Keratinocyte (primary cell): ENCODE data around the gene MALRD1. TPM values are rescaled to one million over a fixed set of nuclear protein-coding genes. Genes with fewer than 3 reads are reported as not detected.

ENCODE experiments used
- DNase-seq: peaks from one replicate; pipeline ENCODE4 v3.0.0-alpha.2; 2011; ENCODE audit warnings: low read depth, missing footprints, low spot score
- FAIRE-seq: peaks from 2 replicates; lab custom pipeline; 2011; peaks lifted over from hg19 to GRCh38; lab: Jason Lieb, UNC
- H2AFZ ChIP-seq: 2 replicates; pipeline ENCODE4 v1.6.0; 2012; ENCODE audit warnings: low read length, control low read depth, inconsistent platforms; ENCODE audit not compliant: control insufficient read depth
- H3K27ac ChIP-seq: 2 replicates; pipeline ENCODE4 v1.5.1; 2011; ENCODE audit warnings: low read length; ENCODE audit not compliant: control insufficient read depth, insufficient read depth
- H3K27me3 ChIP-seq: 3 replicates; pipeline ENCODE4 v1.6.0; 2011; ENCODE audit warnings: low read length; ENCODE audit not compliant: control insufficient read depth, insufficient read depth; ENCODE audit errors: extremely low read depth
- H3K36me3 ChIP-seq, 2 experiments: 2 replicates in 1 of 2; 3 replicates in 1 of 2; pipeline ENCODE4 v1.5.1; 2011; ENCODE audit warnings: low read length in 2 of 2, mild to moderate bottlenecking in 1 of 2; ENCODE audit not compliant: control insufficient read depth in 2 of 2, insufficient read depth in 2 of 2; ENCODE audit errors: extremely low read depth in 1 of 2
- H3K4me1 ChIP-seq: 3 replicates; pipeline ENCODE4 v1.5.1; 2011; ENCODE audit warnings: low read length; ENCODE audit not compliant: control insufficient read depth, insufficient read depth; ENCODE audit errors: extremely low read depth
- H3K4me2 ChIP-seq: 3 replicates; pipeline ENCODE4 v1.6.0; 2011; ENCODE audit warnings: low read depth, low read length; ENCODE audit not compliant: control insufficient read depth, insufficient read depth; ENCODE audit errors: extremely low read depth
- H3K4me3 ChIP-seq, 3 experiments: fragments of 200-600 bp in 1 of 3; sonication (generic) in 1 of 3; 2 replicates in 2 of 3; 3 replicates in 1 of 3; pipeline ENCODE4 v1.5.1; 2011 to 2016; ENCODE audit warnings: low read length in 3 of 3, mild to moderate bottlenecking in 3 of 3, control low read depth in 2 of 3, inconsistent platforms in 1 of 3, low read depth in 1 of 3, mixed read lengths in 1 of 3, mixed run types in 1 of 3, moderate library complexity in 1 of 3; ENCODE audit not compliant: control insufficient read depth in 2 of 3, insufficient read depth in 2 of 3; ENCODE audit errors: extremely low read depth in 1 of 3
- H3K79me2 ChIP-seq: 2 replicates; pipeline ENCODE4 v1.6.0; 2012; ENCODE audit warnings: low read length; ENCODE audit not compliant: control insufficient read depth, insufficient read depth
- H3K9ac ChIP-seq: 3 replicates; pipeline ENCODE4 v1.6.0; 2011; ENCODE audit warnings: low read length; ENCODE audit not compliant: control insufficient read depth, insufficient read depth; ENCODE audit errors: extremely low read depth
- H3K9me1 ChIP-seq: 3 replicates; pipeline ENCODE4 v1.6.0; 2011; ENCODE audit warnings: low read length; ENCODE audit not compliant: control insufficient read depth, insufficient read depth; ENCODE audit errors: extremely low read depth
- H3K9me3 ChIP-seq: 2 replicates; pipeline ENCODE4 v1.5.1; 2012; ENCODE audit warnings: low read depth, low read length; ENCODE audit not compliant: control insufficient read depth
- H4K20me1 ChIP-seq: 3 replicates; pipeline ENCODE4 v1.6.0; 2011; ENCODE audit warnings: low read length; ENCODE audit not compliant: control insufficient read depth, insufficient read depth; ENCODE audit errors: extremely low read depth
- CTCF ChIP-seq, 3 experiments: IDR thresholded peaks in 1 of 3; conservative IDR thresholded peaks in 1 of 3; optimal IDR thresholded peaks in 1 of 3; 2 replicates in 2 of 3; 3 replicates in 1 of 3; pipeline versions ENCODE3 to v1.5.1; 2011; ENCODE audit warnings: low read length in 3 of 3, mild to moderate bottlenecking in 3 of 3, moderate library complexity in 2 of 3, control low read depth in 1 of 3, inconsistent platforms in 1 of 3; ENCODE audit not compliant: insufficient read depth in 2 of 3; ENCODE audit errors: extremely low read depth in 1 of 3
- EZH2 ChIP-seq: IDR thresholded peaks from one replicate; pipeline ENCODE4 v1.6.1; 2012; ENCODE audit warnings: inconsistent platforms, mild to moderate bottlenecking, low read length, moderate library complexity
- dilution Hi-C: fragments of 300-500 bp; cut with MboI; formaldehyde crosslinking; loops from one replicate; pipeline ENCODE4 v1.7.0; 2020; ENCODE audit warnings: low sequenced_read_pairs; ENCODE audit not compliant: extremely low pct_ligation_motif_present
- polyA plus RNA-seq, 5 experiments: library from polyadenylated mRNA; depleted of rRNA in 3 of 5; stranded (reverse) in 3 of 5; stranded (forward) in 1 of 5; unstranded in 1 of 5; fragments of >200 nt; gene quantifications; 1 replicate in 1 of 5; 2 replicates in 3 of 5; 3 replicates in 1 of 5; pipeline versions ENCODE4 v1.2.1 to v1.2.3, GENCODE V29; 2011 to 2012; ENCODE audit warnings: missing spikeins in 2 of 5, low read depth in 1 of 5, low replicate concordance in 1 of 5

Gene MALRD1
- polyA plus RNA-seq, 1 donor (not counting 4 experiments of a cell fraction or from before 2014, with no cell fraction given): not detected

GRCh38 chr10:19097151-19097550, 48.5 kb downstream of the MALRD1 start:
- FAIRE-seq: no peak
- Histone ChIP-seq H2AFZ (no peak overlapping the region), H3K9me3 (no peaks in the 10 kb centered on the region), H3K4me3 (no peak overlapping the region), H3K9ac (no peak overlapping the region), H3K27ac (no peak overlapping the region), H4K20me1 (no peaks in the 10 kb centered on the region), H3K79me2 (no peaks in the 10 kb centered on the region), H3K4me2 (no peak overlapping the region), H3K36me3 (no peaks in the 10 kb centered on the region), H3K9me1 (no peaks in the 10 kb centered on the region), H3K4me1 (no peaks in the 10 kb centered on the region), H3K27me3 (no peaks in the 10 kb centered on the region)
- no peak for TF ChIP-seq CTCF (optimal IDR thresholded peaks at IDR 0.05 in 1 of 3, IDR thresholded peaks at IDR 0.05 in 1 of 3, conservative IDR thresholded peaks at IDR 0.05 in 1 of 3; ENCODE audit: extremely low read depth in 1 of 3, insufficient read depth in 2 of 3, low read length in 3 of 3)
- DNase-seq: no peak
- dilution Hi-C loops: no loop called here

GRCh38 chr10:19098803-19099202, 50.2 kb downstream of the MALRD1 start:
- Histone ChIP-seq H3K4me1 (no peaks in the 10 kb centered on the region), H3K9me3 (no peaks in the 10 kb centered on the region), H2AFZ (no peak overlapping the region), H3K9me1 (no peaks in the 10 kb centered on the region), H3K36me3 (no peaks in the 10 kb centered on the region), H3K27me3 (no peaks in the 10 kb centered on the region), H3K4me3 (no peak overlapping the region), H3K9ac (no peak overlapping the region), H3K79me2 (no peaks in the 10 kb centered on the region), H4K20me1 (no peaks in the 10 kb centered on the region), H3K4me2 (no peak overlapping the region), H3K27ac (no peak overlapping the region)
- no peak for FAIRE-seq
- dilution Hi-C loops: no loop called here
- TF ChIP-seq EZH2 (no peak), CTCF (optimal IDR thresholded peaks at IDR 0.05 in 1 of 3, IDR thresholded peaks at IDR 0.05 in 1 of 3, conservative IDR thresholded peaks at IDR 0.05 in 1 of 3; ENCODE audit: extremely low read depth in 1 of 3, insufficient read depth in 2 of 3, low read length in 3 of 3) (no peak)
- no peak for DNase-seq
